NCI-H2196 treated with DMSO at 0.1 percent for 48 hours (cell line): ENCODE data around the gene SMO.
A peak's percentile ranks its signal among the peaks of the same experiment; 100 is the strongest.

ENCODE experiments used
- DNase-seq: peaks from one replicate; lab custom pipeline; 2025; ENCODE audit not compliant: unreplicated experiment; lab: John Stamatoyannopoulos, UW

SMO gene

DNA sequence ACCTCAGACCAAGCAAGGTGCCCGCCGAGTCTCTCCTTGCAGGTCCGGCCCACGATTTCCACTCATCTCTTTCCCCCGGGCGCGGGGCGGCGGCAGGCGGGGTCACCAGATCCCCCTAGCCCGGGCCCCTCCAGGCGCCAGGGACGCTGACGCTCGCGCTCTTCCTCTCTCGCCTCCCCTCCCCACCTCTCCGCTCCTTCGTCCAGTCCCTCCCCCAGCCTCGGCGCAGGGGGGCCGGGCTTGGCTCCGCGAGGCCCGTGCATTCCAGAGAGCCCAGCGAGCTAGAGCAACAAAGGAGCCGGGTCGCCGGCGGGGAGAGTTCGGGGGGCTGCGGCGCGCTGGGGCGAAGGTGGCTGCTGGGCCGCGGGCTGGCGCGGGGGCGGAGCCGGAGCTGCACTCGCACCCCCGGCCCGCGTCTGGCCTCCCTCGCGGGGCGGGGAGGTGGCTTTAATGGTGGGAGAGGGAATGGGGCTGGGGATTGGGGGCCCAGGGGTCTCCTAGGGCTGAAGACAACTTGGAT lies at the start of gene SMO:
Gene SMO, plus strand, starts transcription at position 262 of the 520 bp plus-strand sequence. CDS start 519 bp downstream, outside the sequence.
- no peak for DNase-seq

DNA sequence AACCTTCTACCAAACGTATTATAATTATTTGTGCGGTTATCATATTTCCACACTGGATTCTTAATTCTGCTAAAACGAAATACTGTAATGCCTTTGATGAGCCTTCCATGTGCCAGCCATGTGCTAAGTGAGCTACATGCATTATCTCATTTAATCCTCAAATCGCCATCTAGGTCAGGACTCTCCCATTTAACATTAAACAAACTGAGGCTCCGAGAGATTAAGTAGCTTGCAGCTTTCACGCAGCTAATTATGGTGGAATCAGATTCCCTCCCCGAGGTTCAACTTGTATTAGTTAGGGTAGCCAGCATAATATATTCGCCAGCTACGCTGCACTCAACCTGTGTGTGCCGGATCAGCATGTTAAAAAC lies 44.7 kb upstream of the SMO start:
- DNase-seq: no peak

DNA sequence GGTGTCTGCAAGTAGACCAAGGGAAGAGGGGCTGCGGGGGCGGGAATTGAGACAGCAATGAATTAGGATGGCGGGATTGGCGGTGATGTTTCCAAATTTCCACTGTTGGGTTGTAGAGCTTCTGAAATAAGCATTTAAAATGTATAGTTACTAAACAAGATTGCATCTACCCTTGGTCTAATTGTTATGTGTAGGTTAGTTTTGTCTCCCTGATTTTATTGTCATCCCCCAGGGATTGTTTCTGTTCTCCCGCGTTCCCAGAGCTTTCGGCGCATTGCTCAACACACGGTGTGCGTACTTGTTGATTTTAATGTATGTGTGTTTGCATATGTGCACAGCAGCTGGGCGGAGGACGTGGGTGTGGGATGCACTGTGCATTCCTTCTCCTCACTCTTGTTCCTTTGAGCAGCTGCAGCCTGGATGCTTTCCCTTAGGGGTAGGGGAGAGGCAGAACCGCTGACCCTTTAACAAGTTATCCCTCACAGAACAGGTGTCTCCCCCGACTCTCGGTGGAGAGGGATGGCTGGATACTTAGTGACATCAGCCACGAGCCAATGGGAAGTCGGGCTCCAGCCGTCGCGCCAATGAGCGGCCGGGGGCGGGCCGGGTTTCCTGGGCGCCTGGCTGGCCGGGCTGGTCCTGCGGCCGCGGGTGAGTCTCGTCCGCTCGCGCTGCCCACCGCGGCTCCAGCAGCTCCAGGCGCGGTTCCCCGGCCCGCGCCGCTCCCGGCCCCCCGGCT lies 44.2 kb upstream of the SMO start, which contains the start of gene TSPAN33:
Gene TSPAN33, plus strand, starts transcription at position 613 of the 739 bp plus-strand sequence. CDS start 274 bp downstream, outside the sequence.
- peak; percentile 49 for DNase-seq

DNA sequence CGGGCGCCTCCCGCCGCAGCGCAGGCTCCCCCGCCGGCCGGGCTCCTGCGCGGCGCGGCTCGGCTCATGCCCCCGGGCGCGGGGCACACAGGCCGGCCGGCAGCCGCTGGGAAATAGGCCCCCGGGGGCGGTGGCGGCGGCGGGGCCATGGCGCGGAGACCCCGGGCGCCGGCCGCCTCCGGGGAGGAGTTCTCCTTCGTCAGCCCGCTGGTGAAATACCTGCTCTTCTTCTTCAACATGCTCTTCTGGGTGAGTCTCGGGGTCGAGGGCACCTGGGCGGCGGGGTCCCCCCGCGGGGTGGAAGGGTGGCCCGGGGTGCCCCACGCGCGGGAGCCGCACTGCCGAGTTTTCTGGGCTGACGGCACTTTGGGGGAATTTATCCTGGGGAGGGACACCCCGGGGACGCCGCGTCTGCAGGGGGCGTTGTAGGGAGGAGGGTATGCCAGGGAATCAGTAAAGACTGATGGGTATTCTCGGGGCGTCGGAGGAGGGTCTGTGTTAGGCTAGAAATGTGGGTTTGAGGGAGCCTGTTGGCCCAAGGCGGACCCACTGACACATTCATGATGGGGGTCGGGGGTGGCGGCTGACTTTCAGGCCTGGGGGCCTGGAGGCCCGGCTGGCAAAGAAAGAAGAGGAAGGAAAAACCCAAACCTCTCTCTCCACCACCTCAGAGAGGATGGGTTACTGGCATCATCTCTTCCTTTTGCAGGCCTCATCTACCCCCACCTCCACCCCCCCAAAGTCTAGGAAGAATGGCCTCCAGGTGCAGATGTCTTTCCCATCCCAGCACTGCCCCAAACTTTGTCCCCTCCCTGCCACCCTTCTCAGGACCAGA lies 43.4 kb upstream of the SMO start:
- no peak for DNase-seq

DNA sequence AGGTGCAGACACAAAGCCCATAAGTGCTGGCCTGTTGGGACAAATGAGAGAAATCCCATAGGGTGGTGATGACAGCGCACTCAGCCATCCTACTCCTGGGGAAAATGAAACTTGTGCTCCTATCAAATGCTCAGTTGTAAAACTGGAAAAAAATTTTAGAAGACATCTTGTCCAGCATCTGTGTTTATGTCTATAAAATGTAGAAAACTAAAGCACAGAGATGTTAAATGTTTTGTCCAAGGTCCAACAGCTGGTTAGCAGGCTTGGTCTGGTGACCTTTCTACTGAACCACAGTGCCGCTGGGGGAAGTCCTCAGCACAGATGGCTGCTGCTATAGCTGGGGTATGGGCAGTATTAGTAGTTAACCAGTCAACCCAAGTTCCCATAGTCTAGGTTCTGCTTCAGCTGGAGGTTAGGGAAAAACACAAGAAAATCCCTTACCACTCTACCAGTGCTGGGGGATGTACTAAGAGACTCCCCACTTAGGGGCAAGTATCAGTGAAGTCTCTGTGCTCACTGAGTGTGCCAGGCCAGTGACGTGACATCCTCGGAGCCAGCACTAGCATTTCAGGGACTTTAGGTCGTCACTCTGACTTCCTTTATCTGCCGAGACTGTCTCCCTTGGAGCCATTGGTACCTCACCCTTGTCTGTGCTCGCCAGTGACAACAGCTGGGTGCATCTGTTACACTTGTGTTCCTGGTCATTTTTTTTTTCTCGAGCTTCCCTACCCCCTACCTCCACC lies 42.0 kb upstream of the SMO start:
- no peak for DNase-seq

DNA sequence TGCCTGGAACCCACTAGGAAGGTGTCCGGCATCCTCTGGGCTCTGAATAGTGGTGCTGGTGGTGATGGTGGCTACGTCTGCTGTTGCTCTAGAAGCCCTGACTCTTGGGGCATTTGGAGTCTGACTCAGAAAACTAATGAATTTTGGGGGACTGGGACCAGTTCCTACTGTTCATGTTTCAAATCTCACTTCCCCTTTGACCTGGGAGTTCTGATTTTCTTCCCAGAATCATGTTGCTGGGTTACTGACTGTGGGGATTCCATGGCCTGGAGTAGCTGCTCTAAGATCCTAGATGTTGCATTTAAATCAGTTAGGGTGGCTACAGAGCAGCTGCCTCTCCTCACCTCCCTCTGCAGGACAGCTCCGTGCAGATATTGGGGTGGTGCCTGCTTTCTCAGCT lies 40.7 kb upstream of the SMO start:
- no peak for DNase-seq

DNA sequence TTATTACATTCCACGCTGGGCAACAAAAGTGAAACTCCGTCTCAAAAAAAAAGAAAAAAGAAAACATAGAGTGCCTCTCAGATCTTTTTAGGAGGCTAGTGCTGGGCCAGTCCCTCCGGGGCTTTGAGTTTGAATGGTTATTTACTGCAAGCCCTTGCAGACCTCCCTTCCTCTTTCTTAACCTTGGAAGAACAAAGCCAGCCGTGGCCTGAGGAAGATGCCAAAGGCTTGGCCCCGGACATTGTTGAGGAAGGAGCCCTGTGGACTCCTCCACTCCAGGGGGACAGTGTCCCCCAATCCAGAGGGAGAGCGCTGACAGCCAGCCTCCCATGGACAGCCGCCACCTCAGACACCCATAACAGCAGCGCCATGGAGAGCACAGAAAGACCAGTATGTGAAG lies 38.9 kb upstream of the SMO start:
- DNase-seq: no peak

DNA sequence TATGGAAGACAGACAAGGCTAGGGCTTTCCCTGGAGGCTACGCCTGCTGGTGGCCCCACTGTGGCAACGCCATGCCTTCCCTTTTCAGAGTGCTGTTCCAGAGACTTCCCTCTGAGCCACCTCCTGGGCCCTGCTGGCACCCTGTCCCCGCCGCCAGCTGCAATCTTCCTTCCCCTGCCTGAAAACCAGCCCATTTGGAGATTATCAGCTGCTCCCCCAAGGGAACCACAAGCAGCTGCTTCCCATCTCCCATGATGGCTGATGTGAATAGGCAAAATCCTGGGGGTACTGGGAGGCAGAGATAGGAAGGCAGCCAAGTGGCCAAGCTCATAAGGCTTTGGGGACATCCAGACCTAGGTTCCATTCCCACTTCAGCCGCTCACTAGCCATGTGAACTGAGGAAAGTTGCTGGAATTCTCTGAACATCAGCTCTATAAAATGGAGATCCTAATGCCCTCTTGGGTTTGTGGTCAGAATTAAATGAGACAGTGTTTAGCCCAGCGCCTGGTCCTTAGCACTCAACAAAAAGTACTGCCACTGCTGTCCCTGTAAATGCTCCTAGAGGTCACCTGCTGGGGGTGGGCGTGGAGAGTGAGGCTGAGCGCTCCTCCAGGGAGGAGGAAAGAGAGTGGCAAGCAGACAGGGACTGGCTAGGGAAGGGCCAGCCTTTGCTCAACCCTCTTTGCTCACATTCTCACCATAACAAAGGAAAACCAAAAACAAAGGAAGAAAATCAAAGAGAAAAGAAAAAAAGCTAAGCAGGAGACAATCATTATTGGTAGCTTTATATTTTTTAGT lies 38.0 kb upstream of the SMO start:
- DNase-seq: no peak

DNA sequence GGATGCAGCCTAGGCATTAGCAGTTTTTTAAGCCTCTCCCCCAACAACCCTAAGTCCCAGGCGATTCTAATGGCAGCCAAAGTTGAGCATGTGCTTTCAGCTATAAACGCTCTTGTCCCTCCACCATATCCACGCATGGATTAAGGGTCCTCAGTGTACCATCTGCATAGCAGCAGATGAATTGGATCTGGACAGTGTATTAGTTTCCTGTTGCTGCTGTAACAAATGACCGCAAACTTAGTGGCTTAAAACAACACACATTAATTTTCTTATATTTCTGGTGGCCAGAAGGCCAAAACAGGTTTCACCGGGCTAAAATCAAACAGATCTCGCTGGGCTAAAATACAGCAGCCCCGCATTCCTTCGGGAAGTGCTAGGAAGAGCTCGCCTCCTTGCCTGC lies 30.8 kb upstream of the SMO start:
- DNase-seq: no peak

DNA sequence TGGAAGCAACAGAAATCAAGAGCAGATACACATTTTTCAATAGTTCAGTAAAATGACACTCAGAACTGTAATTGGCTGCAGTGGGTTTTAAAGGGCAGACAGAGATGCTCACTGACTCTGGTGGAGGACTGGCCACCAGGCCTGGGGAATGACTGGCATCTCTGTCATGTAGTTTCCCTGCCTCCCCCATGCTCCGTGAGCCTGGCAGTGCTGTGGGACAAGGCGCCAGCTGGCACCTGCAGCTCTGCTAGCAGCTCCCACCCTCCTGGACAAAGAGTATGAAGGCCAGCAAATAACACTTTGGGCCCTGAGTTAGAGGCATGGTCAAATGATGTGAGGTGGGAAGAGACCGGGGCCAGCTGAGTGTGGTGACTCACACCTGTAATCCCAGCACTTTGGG lies 28.9 kb upstream of the SMO start:
- DNase-seq: no peak

DNA sequence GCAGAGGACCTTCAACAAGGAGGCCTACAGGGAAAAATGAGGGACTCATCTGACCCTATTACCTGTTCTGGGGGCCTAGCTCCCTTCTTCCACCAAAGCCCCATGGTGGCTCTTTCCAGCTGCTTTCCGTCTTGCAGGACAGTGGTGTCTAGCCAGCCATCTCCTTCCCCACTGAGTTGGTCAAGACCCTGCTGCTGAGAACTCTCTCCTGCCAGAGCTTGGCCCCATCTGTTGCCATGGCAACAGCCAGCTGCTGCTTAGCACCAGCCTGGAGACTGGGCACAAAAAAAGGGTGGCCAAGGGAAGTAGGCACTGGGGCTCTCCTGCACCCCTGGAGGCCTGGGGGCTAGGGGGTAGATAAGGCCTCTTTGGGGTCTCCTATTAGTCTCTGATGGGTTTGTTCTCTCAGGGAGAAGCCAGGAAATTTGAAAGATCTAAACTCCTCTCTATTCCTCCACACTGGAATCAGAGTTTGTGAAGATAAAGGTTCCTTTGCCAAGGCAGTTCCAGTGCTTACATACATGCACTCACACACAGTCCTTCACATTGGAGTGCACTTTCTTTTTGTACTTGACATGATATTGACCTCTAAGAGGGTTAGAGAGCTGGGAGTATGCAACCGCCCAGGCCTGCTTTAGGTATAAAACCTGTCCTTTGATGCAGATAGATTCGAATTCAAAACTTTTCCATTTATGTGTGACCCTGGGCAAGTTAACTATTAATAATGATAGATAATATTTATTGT lies 28.1 kb upstream of the SMO start:
- no peak for DNase-seq

DNA sequence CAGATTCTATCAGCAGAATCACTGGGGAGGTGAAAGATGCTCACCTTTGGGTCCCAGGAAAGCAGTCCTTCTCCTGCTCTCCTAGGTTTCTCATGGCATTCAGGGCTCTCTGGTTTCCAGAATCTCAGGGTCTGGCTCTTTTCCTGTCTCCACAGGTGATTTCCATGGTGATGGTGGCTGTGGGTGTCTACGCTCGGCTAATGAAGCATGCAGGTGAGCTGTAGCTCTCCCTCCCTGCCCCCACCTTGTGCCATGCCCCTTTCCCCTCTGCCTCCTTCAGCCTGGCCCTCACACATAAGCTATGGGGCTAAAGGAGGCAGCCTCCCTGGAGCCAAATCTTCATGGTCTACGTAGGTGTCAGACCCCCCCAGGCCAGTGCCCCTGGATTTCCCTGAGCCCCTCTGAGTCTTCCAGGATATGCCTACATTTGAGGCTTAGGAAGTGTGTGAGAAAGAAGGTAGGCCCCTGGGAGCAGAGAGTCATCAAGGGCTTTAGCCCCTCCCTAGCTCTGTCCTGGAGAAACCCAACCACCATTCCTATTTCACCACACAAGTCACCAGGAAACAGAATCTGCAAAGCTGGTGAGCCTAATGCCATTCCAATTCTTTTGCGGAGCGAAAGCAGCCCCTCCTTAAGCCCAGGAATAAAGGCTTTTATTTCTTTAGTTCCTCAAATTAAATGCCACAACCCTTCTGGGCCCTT lies 26.8 kb upstream of the SMO start:
- no peak for DNase-seq

DNA sequence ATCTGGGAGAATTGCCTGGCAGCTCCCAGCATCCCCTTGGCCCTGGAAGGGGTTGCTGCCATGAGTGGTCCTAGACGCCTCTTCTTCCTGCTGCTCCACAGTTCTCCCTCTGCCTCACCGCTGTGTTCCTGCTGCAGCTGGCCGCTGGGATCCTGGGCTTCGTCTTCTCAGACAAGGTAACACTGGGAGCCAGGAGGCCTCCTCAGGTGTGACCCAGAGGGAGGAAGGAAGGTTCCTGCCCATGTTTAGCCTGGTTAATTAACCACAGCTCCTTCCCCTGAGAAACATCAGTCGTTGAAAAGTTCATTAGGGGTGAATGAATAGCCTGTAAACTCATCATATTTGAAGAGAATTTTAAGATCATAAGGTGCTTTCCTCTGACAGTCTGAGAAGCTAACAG lies 25.7 kb upstream of the SMO start:
- DNase-seq: no peak

DNA sequence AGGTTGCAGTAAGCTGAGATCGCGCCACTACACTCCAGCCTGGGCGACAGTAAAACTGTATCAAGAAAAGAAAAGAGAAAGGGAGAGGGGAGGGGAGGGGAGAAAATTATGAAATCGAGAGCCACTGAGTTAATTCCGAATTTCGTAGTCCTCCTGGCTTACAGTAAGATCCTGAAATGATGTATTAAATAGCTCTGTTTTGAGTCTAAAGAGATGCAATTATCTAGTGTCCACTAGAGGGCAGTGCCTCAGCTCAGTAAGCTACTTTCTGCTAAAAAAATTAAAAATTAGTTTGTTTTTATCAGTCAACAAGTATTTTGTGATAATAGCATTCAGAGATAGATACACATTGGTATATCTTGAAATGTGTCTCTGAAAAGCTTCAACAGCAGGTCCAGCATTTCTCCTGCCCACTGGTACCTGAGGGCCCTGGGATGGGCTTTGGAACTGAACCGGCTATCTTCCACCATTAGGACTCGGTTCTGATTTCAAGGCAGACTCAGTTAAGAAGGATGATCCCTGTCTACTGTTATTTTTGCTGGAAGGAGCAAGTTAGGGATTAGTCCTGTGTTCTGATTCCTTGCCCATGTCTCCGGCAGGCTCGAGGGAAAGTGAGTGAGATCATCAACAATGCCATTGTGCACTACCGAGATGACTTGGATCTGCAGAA lies 24.4 kb upstream of the SMO start:
- DNase-seq: no peak

DNA sequence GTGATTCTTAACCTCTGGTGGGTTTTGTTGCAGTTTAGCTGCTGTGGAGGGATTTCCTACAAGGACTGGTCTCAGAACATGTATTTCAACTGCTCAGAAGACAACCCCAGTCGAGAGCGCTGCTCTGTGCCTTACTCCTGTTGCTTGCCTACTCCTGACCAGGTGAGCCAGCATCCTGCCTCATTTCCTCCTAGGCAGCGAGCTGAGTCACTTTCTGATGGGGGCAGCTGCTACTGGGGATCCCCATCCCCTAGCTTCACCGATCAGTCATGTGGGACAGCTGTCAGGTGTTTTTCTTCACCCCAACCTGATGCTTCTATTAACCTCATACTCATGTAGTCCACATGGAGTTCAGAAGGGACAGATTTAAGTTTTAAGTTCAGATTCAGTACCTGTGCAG lies 21.7 kb upstream of the SMO start:
- DNase-seq: no peak

DNA sequence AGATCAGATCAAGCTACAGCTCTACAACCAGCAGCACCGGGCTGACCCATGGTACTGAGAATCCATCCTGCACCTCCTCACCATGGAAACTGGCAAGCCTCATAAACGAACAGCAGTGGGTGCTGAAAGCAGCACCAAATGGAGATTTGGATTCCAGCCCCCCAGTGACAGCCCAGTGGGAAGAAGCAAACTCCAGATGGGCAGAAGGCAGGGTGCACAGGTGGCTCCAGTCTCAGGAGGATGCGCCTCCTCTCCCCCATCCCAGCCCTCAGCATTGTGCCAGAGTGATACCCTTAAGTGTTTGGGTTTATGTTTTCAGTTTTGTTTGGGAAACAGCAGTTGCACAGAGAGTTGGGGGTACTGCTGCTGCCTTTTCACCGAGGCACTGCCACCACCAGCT lies 20.6 kb upstream of the SMO start:
- DNase-seq: no peak

DNA sequence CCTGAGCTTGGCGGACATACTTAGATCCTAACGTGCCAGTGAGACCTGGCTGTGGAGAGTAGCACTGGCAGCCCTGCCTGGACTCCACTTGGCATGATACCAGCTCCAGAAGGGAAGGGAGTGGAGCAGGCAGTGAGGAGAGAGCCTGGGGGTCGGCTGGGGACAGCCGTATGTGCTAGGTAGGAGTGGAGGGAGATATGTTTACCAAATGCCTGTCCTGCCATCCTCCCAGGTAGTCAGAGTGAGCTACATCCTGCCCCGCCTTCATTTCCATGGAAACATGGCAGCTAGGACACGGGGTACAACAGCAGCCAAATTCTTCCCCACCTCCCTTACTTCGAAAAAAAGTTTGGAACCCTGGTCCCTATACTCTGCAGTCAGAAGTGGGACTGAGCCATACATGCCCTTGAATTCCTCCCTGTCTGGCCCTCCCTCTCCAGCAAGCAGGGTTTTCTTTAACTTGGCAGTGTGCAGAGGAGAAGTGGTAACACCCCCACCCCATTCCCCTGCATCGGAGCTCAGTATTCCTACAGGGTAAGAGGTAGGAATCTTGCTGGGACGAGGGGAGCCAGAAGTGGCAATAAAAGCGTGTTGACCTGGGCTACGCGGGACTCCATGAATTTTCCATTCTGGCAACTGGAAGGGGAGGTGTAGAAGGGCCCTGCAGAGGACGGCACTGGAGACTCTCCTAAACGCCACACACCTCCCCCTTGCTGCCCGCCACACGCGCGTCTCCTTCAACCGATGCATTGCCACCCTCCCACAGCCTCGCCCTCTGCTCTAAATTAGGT lies 20.0 kb upstream of the SMO start:
- DNase-seq: no peak

DNA sequence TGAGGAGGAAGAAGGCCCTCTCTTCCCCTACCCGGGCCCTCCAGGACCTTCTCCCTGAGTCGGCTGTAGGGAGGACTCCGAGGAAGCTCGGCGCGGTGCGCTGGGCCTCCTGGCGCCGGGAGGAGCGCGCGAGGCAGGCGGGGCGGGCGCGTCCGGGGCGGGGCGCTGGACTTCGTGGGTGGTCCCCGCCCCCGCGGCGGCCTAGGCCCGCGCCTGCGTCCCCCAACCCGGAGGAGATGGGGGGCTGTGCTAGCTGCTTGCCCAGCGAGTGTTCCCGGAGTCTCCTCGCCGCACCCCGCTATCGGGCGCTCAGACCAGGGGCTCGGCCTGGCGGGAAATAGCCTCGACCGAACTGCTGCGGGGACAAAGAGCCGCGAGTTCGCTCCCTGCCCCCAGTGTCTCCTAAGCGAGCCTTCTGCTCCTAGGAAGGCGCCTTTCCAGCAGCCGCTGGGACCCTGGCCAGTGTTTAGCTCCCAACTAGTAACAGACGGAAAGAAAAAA lies 19.2 kb upstream of the SMO start:
- no peak for DNase-seq
